A673 (cell line): ENCODE measurements around the gene STMN3.

ENCODE experiments used
- EZH2 ChIP-seq: fragments of 200-600 bp; sonication (generic); IDR thresholded peaks from 2 replicates; pipeline ENCODE4 v1.6.1; 2017; ENCODE audit warnings: borderline replicate concordance, low read depth, mild to moderate bottlenecking, mixed read lengths, antibody characterized with exemption, low read length; ENCODE audit not compliant: poor library complexity, severe bottlenecking
- TF ChIP-seq, protein P1 (sequence below): fragments of 300-800, 200-600 bp; sonication (generic); conservative IDR thresholded peaks from 2 replicates; pipeline ENCODE4 v1.5.1; 2017; ENCODE audit warnings: low read depth, mild to moderate bottlenecking, antibody characterized with exemption, low read length, moderate library complexity, mixed read lengths

DNA sequence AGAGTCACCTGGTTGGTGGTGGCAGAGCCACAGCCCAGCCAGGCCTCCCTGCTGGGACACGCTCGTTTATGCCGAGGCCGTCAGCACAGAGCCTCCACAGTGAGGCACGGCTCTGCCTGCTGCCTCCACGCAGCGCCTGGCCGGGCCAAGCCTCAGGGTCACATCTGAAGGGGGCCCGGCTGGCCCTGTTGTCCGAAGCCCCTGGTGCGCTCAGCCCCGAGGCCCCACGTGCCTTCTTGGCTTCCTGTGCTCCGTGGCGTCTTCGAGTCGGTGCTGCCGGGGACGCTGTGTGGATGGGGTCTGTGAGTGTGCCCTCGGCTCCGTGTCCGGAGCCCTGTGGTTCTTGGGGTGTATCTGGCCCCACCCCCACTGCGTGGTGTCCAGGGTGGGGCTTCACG lies 32.9 kb upstream of the STMN3 start:
- TF ChIP-seq, protein P1, sequence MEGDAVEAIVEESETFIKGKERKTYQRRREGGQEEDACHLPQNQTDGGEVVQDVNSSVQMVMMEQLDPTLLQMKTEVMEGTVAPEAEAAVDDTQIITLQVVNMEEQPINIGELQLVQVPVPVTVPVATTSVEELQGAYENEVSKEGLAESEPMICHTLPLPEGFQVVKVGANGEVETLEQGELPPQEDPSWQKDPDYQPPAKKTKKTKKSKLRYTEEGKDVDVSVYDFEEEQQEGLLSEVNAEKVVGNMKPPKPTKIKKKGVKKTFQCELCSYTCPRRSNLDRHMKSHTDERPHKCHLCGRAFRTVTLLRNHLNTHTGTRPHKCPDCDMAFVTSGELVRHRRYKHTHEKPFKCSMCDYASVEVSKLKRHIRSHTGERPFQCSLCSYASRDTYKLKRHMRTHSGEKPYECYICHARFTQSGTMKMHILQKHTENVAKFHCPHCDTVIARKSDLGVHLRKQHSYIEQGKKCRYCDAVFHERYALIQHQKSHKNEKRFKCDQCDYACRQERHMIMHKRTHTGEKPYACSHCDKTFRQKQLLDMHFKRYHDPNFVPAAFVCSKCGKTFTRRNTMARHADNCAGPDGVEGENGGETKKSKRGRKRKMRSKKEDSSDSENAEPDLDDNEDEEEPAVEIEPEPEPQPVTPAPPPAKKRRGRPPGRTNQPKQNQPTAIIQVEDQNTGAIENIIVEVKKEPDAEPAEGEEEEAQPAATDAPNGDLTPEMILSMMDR = no peak
- TF ChIP-seq EZH2 = no peak
